ENCODE data around the gene DOCK8. TPM values are rescaled to one million over a fixed set of nuclear protein-coding genes. Genes with fewer than 3 reads are reported as not detected.
A peak's percentile ranks its signal among the peaks of the same experiment; 100 is the strongest.

DOCK8 gene
- total RNA-seq, 1 donor from 2014 or later: 4.4 TPM

DNA sequence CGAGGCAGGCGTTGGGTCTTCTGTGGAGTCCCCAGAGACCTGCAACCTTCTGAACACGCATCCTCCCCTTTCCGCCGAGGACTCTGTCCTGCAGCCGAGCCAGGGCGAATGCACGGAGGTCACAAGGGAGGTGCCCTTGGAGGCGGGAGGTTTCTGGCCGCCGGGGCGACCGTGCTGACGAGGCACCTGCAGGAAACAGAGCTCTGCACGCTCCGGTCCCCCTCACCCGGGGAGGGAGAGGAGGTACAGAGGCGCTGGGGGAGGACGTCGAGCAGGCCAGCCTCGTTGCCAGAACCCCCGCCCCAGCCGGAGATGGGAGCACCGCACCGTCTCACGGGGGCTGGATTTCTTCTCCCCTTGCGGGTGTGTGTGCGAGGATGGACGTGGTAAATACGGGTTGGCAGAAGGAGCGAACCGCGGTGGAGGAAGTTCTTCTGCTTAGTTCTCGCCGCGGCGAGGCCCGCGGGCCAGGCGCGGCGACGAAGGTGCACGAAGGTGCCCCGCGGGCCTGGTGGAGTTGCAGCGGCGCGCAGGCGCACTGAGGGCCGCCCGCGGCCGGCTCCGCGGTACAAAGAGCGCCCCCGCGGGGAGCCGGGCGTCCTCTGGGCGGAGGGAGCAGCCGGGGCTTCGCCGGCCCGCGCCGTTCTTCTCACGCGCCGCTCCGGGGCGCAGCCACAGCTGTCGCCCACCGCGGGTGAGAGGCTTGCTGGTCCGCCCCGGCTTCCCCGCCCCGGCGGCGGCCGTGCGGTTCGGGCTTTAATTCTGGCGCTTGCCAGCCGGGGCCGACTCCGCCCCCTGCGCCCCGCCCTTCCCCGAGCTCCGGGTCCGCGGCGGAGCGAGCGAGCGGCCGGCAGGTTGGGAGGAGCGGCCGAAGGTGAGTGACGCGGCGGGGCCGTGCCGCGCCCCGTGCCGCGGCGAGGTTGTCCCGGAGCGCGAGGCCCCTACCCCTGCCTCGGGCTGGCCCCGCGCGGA is 289.5 kb downstream of the DOCK8 start, which contains the start of gene KANK1:
Gene KANK1 (plus strand): TSS at position 815 of the 972 bp plus-strand sequence.
- Histone ChIP-seq H3K4me1 (ENCODE audit: insufficient read depth, low read length) (peaks cover 9% of the 10 kb centered on the region), H3K9ac (ENCODE audit: low read length) (peak within 1 kb of the TSS; percentile 54), H3K79me2 (ENCODE audit: insufficient read depth, low read length) (no peaks in the 10 kb centered on the region), H3K36me3 (ENCODE audit: insufficient read depth, low read length) (no peaks in the 10 kb centered on the region), H3K27ac (ENCODE audit: low read depth, low read length) (no peak within 1 kb of the TSS), H3K27me3 (ENCODE audit: insufficient read depth, low read length) (peaks cover 27% of the 10 kb centered on the region), H4K20me1 (ENCODE audit: insufficient read depth, low read length) (no peaks in the 10 kb centered on the region), H3K4me2 (ENCODE audit: low read length) (peak within 1 kb of the TSS; percentile 87), H3K9me3 (ENCODE audit: insufficient read depth, low read depth, low read length) (no peaks in the 10 kb centered on the region), H2AFZ (ENCODE audit: low read depth, low read length) (peak within 1 kb of the TSS; percentile 86), H3K4me3 (ENCODE audit: insufficient read depth, low read depth, low read length) (peak within 1 kb of the TSS; percentile 68)
- Mint-ChIP-seq H3K27me3 (ENCODE audit: low read depth, unreplicated experiment) (no peaks in the 10 kb centered on the region), H3K27ac (ENCODE audit: unreplicated experiment) (peak within 1 kb of the TSS; percentile 58), H3K4me1 (ENCODE audit: low read depth, unreplicated experiment) (peaks cover 2% of the 10 kb centered on the region), H3K4me3 (ENCODE audit: unreplicated experiment) (peak within 1 kb of the TSS; percentile 88), H3K36me3 (ENCODE audit: low read depth, unreplicated experiment) (no peaks in the 10 kb centered on the region), H3K9me3 (ENCODE audit: unreplicated experiment) (no peaks in the 10 kb centered on the region)
- DNase-seq (ENCODE audit: low read depth): peak; percentile 33
- TF ChIP-seq, protein P1, sequence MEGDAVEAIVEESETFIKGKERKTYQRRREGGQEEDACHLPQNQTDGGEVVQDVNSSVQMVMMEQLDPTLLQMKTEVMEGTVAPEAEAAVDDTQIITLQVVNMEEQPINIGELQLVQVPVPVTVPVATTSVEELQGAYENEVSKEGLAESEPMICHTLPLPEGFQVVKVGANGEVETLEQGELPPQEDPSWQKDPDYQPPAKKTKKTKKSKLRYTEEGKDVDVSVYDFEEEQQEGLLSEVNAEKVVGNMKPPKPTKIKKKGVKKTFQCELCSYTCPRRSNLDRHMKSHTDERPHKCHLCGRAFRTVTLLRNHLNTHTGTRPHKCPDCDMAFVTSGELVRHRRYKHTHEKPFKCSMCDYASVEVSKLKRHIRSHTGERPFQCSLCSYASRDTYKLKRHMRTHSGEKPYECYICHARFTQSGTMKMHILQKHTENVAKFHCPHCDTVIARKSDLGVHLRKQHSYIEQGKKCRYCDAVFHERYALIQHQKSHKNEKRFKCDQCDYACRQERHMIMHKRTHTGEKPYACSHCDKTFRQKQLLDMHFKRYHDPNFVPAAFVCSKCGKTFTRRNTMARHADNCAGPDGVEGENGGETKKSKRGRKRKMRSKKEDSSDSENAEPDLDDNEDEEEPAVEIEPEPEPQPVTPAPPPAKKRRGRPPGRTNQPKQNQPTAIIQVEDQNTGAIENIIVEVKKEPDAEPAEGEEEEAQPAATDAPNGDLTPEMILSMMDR (IDR thresholded peaks at IDR 0.05; ENCODE audit: insufficient read depth, low read depth, low read length): peak; percentile 8
- TF ChIP-seq EZH2 (IDR thresholded peaks at IDR 0.05; ENCODE audit: insufficient read depth, low read length): no peak
- FAIRE-seq: no peak

GRCh38 chr9:504921-505740 is 290.5 kb downstream of the DOCK8 start:
- Mint-ChIP-seq H3K4me3 (ENCODE audit: unreplicated experiment) (peak overlapping the region; percentile 88), H3K27ac (ENCODE audit: unreplicated experiment) (no peak overlapping the region), H3K36me3 (ENCODE audit: low read depth, unreplicated experiment) (no peaks in the 10 kb centered on the region), H3K9me3 (ENCODE audit: unreplicated experiment) (no peaks in the 10 kb centered on the region), H3K4me1 (ENCODE audit: low read depth, unreplicated experiment) (peaks cover 2% of the 10 kb centered on the region), H3K27me3 (ENCODE audit: low read depth, unreplicated experiment) (no peaks in the 10 kb centered on the region)
- FAIRE-seq (no peak), DNase-seq (ENCODE audit: low read depth) (no peak)
- H3K9ac ChIP-seq (ENCODE audit: low read length): peak overlapping the region; percentile 54
- H3K4me3 ChIP-seq (ENCODE audit: insufficient read depth, low read depth, low read length): peak overlapping the region; percentile 68
- no peaks in the 10 kb centered on the region for H4K20me1 ChIP-seq (ENCODE audit: insufficient read depth, low read length)
- peaks cover 9% of the 10 kb centered on the region for H3K4me1 ChIP-seq (ENCODE audit: insufficient read depth, low read length)
- no peaks in the 10 kb centered on the region for H3K79me2 ChIP-seq (ENCODE audit: insufficient read depth, low read length)
- H2AFZ ChIP-seq (ENCODE audit: low read depth, low read length): peak overlapping the region; percentile 86
- peaks cover 23% of the 10 kb centered on the region for H3K27me3 ChIP-seq (ENCODE audit: insufficient read depth, low read length)
- TF ChIP-seq, protein P1 (IDR thresholded peaks at IDR 0.05; ENCODE audit: insufficient read depth, low read depth, low read length): no peak
- TF ChIP-seq EZH2 (IDR thresholded peaks at IDR 0.05; ENCODE audit: insufficient read depth, low read length): peak; percentile 40
- peak overlapping the region; percentile 87 for H3K4me2 ChIP-seq (ENCODE audit: low read length)
- no peaks in the 10 kb centered on the region for H3K36me3 ChIP-seq (ENCODE audit: insufficient read depth, low read length)
- H3K27ac ChIP-seq (ENCODE audit: low read depth, low read length): no peak overlapping the region
- H3K9me3 ChIP-seq (ENCODE audit: insufficient read depth, low read depth, low read length): no peaks in the 10 kb centered on the region
